ENCODE data around the gene SLC35F4. TPM values are rescaled to one million over a fixed set of nuclear protein-coding genes. Genes with fewer than 3 reads are reported as not detected.

The SLC35F4 gene
- total RNA-seq, 1 experiment from 2014 or later: not detected

DNA sequence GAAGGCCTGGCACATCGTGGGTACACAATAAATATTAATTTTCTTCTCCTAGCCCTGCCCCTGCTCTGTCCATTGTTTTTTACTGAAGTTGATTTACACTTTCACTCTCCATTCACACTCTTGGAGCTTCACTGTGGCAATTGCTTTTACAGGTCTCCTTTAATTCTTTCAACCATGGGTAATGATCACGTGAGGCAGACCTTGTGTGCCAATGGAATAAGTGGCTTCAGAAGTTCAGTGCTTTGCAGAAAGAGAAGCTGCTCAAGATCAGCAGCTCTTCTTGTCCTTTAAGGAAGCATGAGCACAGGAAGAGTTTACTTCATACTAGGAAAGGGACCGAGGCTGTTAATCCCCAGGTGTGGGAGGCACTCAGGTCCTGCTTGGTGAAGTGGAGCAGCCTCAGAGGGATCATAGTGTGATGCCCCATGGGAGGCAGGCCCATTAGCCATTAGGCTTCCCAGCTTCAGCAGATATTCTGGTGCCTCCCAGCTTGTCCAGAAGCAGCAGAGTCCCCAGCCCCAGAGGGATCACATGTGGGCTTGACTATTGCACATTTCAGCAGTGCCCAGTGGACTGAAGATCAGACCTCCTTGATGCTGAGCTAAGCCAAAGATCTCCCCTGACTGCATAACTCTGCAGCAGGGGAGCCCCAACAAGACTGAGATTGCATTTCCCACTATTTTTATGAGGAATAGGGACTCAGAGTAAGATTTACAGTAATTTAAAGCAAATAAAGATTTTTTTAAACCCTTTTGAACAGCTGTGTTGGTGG lies 5.0 kb upstream of the SLC35F4 start:
- Histone ChIP-seq H2BK15ac (ENCODE audit: low read depth, low read length) (no peak overlapping the region), H3K23ac (ENCODE audit: insufficient read length, low read depth, low read length) (no peak overlapping the region), H4K91ac (ENCODE audit: insufficient read length, low read depth, low read length) (no peak overlapping the region), H3K9ac (ENCODE audit: extremely low read depth, insufficient read length, low read length) (no peak overlapping the region), H3K56ac (ENCODE audit: insufficient read length, low read depth, low read length) (no peak overlapping the region), H4K5ac (ENCODE audit: insufficient read length, low read depth, low read length) (no peak overlapping the region), H2AFZ (ENCODE audit: low read length) (no peak overlapping the region), H4K20me1 (ENCODE audit: control insufficient read depth, insufficient read depth, insufficient read length) (no peaks in the 10 kb centered on the region), H4K8ac (replicated peaks; ENCODE audit: insufficient read length, low read depth, low read length) (no peak overlapping the region), H3K4me1 (ENCODE audit: insufficient read depth, low read length) (no peaks in the 10 kb centered on the region), H2BK20ac (ENCODE audit: low read depth, low read length, poor library complexity, severe bottlenecking) (no peak overlapping the region), H2BK5ac (ENCODE audit: insufficient read length, low read length) (no peak overlapping the region), H3K27me3 (ENCODE audit: insufficient read depth, low read length) (peaks cover 8% of the 10 kb centered on the region; the same call in 1 of the 2 replicates), H3K14ac (ENCODE audit: insufficient read depth, low read length) (no peak overlapping the region), H2AK5ac (ENCODE audit: insufficient read length, low read length) (no peak overlapping the region), H2BK120ac (ENCODE audit: low read depth, low read length, poor library complexity, severe bottlenecking) (no peak overlapping the region), H3K79me2 (ENCODE audit: insufficient read depth, low read length) (no peaks in the 10 kb centered on the region), H3K9me3 (ENCODE audit: control insufficient read depth, low read depth, low read length) (no peaks in the 10 kb centered on the region), H3K4ac (ENCODE audit: low read depth, low read length) (no peak overlapping the region), H3K27ac (ENCODE audit: insufficient read length, low read depth, low read length) (no peak overlapping the region), H3T11ph (ENCODE audit: low read length) (no peak overlapping the region), H3K4me2 (ENCODE audit: insufficient read depth, insufficient read length, low read length) (no peak overlapping the region), H2BK12ac (ENCODE audit: insufficient read length, low read depth, low read length) (no peak overlapping the region), H3K79me1 (ENCODE audit: insufficient read depth, low read depth, low read length, poor library complexity, severe bottlenecking) (no peaks in the 10 kb centered on the region), H3K18ac (ENCODE audit: insufficient read length, low read depth, low read length) (no peak overlapping the region), H3K23me2 (ENCODE audit: insufficient read length, low read depth, low read length, poor library complexity, severe bottlenecking) (no peaks in the 10 kb centered on the region)
- no peak overlapping the region for H3K4me3 Mint-ChIP-seq
- peaks cover 15% of the 10 kb centered on the region for H3K27me3 Mint-ChIP-seq (ENCODE audit: low read depth)
- WGBS (ENCODE audit: extremely low coverage, insufficient read length, low lambda C conversion rate): no CpG with 5 or more reads among the region's 3 CpGs
- no peaks in the 10 kb centered on the region for H3K36me3 Mint-ChIP-seq (ENCODE audit: insufficient read depth in 1 of 3, low read depth in 3 of 3)
- TF ChIP-seq, protein P1, sequence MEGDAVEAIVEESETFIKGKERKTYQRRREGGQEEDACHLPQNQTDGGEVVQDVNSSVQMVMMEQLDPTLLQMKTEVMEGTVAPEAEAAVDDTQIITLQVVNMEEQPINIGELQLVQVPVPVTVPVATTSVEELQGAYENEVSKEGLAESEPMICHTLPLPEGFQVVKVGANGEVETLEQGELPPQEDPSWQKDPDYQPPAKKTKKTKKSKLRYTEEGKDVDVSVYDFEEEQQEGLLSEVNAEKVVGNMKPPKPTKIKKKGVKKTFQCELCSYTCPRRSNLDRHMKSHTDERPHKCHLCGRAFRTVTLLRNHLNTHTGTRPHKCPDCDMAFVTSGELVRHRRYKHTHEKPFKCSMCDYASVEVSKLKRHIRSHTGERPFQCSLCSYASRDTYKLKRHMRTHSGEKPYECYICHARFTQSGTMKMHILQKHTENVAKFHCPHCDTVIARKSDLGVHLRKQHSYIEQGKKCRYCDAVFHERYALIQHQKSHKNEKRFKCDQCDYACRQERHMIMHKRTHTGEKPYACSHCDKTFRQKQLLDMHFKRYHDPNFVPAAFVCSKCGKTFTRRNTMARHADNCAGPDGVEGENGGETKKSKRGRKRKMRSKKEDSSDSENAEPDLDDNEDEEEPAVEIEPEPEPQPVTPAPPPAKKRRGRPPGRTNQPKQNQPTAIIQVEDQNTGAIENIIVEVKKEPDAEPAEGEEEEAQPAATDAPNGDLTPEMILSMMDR (conservative IDR thresholded peaks at IDR 0.05): no peak
- no peaks in the 10 kb centered on the region for H3K9me3 Mint-ChIP-seq
- H3K4me1 Mint-ChIP-seq: peaks cover 23 to 32% of the 10 kb centered on the region in 2 experiments
- H3K27ac Mint-ChIP-seq: no peak overlapping the region
- DNase-seq: no peak
